Trophoblast cell (in vitro differentiated cells and primary cell): ENCODE data around the gene UNC13B.

Experiments used
- DNase-seq, 2 donors: peaks; one replicate each; pipeline ENCODE4 v3.0.0-alpha.2; 2016
- H2AFZ ChIP-seq: 2 replicates; pipeline ENCODE4 v1.6.1; 2013; ENCODE audit warnings: low read length, moderate library complexity, mild to moderate bottlenecking; ENCODE audit not compliant: insufficient read depth, poor library complexity
- H2AK5ac ChIP-seq: 2 replicates; pipeline ENCODE4 v1.6.1; 2013; ENCODE audit warnings: mild to moderate bottlenecking, low read length
- H2BK120ac ChIP-seq: 2 replicates; pipeline ENCODE4 v1.6.1; 2013; ENCODE audit warnings: low read length, mild to moderate bottlenecking, moderate library complexity; ENCODE audit not compliant: insufficient read depth, poor library complexity
- H2BK12ac ChIP-seq: 2 replicates; pipeline ENCODE4 v1.6.1; 2013; ENCODE audit warnings: mild to moderate bottlenecking, low read length, moderate library complexity
- H2BK5ac ChIP-seq: 2 replicates; pipeline ENCODE4 v1.6.1; 2013; ENCODE audit warnings: low read length, low read depth, moderate library complexity, mild to moderate bottlenecking; ENCODE audit not compliant: poor library complexity
- H3K14ac ChIP-seq: 2 replicates; pipeline ENCODE4 v1.6.1; 2013; ENCODE audit warnings: mild to moderate bottlenecking, low read length
- H3K18ac ChIP-seq: 2 replicates; pipeline ENCODE4 v1.6.1; 2013; ENCODE audit warnings: mild to moderate bottlenecking, low read length
- H3K23ac ChIP-seq: 2 replicates; pipeline ENCODE4 v1.6.1; 2013; ENCODE audit warnings: low read length
- H3K27ac ChIP-seq: 2 replicates; pipeline ENCODE4 v1.5.1; 2013; ENCODE audit warnings: low read depth, mild to moderate bottlenecking, inconsistent platforms, low read length, moderate library complexity
- H3K27me3 ChIP-seq: 2 replicates; pipeline ENCODE4 v1.6.1; 2013; ENCODE audit warnings: inconsistent platforms, mild to moderate bottlenecking, low read length, moderate library complexity; ENCODE audit not compliant: insufficient read depth
- H3K36me3 ChIP-seq, 2 experiments: 1 replicate in 1 of 2; 2 replicates in 1 of 2; pipeline ENCODE4 v1.6.1; 2013; ENCODE audit warnings: low read length in 2 of 2, mild to moderate bottlenecking in 2 of 2, moderate library complexity in 1 of 2; ENCODE audit not compliant: insufficient read depth in 2 of 2, control insufficient read depth in 1 of 2
- H3K4ac ChIP-seq: 2 replicates; pipeline ENCODE4 v1.6.1; 2013; ENCODE audit warnings: low read depth, mild to moderate bottlenecking, low read length, moderate library complexity
- H3K4me1 ChIP-seq, 2 experiments: 1 replicate in 1 of 2; 2 replicates in 1 of 2; pipeline ENCODE4 v1.6.1; 2013; ENCODE audit warnings: low read length in 2 of 2, mild to moderate bottlenecking in 2 of 2, moderate library complexity in 1 of 2; ENCODE audit not compliant: insufficient read depth in 2 of 2, control insufficient read depth in 1 of 2
- H3K4me2 ChIP-seq: 2 replicates; pipeline ENCODE4 v1.6.1; 2013; ENCODE audit warnings: inconsistent platforms, mild to moderate bottlenecking, low read length, moderate library complexity
- H3K4me3 ChIP-seq: 2 replicates; pipeline ENCODE4 v1.5.1; 2013; ENCODE audit warnings: mild to moderate bottlenecking, low read depth, low read length, inconsistent platforms
- H3K79me1 ChIP-seq: one replicate; pipeline ENCODE4 v1.6.1; 2013; ENCODE audit warnings: low read length
- H3K79me2 ChIP-seq: 2 replicates; pipeline ENCODE4 v1.6.1; 2013; ENCODE audit warnings: low read length, mild to moderate bottlenecking; ENCODE audit not compliant: control insufficient read depth, insufficient read depth, poor library complexity
- H3K9ac ChIP-seq: 2 replicates; pipeline ENCODE4 v1.6.1; 2013; ENCODE audit warnings: mild to moderate bottlenecking, low read length
- H3K9me3 ChIP-seq: 2 replicates; pipeline ENCODE4 v1.6.1; 2013; ENCODE audit warnings: low read depth, mild to moderate bottlenecking, control low read depth, inconsistent platforms, low read length; ENCODE audit not compliant: insufficient read depth
- H4K12ac ChIP-seq: 2 replicates; pipeline ENCODE4 v1.6.1; 2013; ENCODE audit warnings: low read depth, mild to moderate bottlenecking, low read length, moderate library complexity
- H4K8ac ChIP-seq: 2 replicates; pipeline ENCODE4 v1.6.1; 2013; ENCODE audit warnings: low read depth, mild to moderate bottlenecking, low read length, moderate library complexity
- H4K91ac ChIP-seq: one replicate; pipeline ENCODE4 v1.6.1; 2013; ENCODE audit warnings: low read depth, mild to moderate bottlenecking, low read length, moderate library complexity
- WGBS: extraction: QIAGEN DNeasy Blood & Tissue Kit; methylation state at CpG from one replicate; pipeline ENCODE4 v1.1.7; 2013; ENCODE audit warnings: missing lambda C conversion rate; ENCODE audit not compliant: insufficient read length, insufficient coverage; ENCODE audit errors: extremely low coverage; 5-methylcytosine and 5-hydroxymethylcytosine counted together

The UNC13B gene

GRCh38 chr9:35114840-35115628 is 46.8 kb upstream of the UNC13B start:
- peak; percentile 53 to 65 for DNase-seq
- Histone ChIP-seq H3K36me3 (no peaks in the 10 kb centered on the region), H3K79me2 (peaks cover 5% of the 10 kb centered on the region), H3K4me3 (peak overlapping the region; percentile 79), H2BK5ac (peak overlapping the region; percentile 90), H3K4me1 (peaks cover 27 to 28% of the 10 kb centered on the region in 2 experiments), H4K91ac (peak overlapping the region; percentile 92), H3K9ac (peak overlapping the region; percentile 9), H3K4me2 (peak overlapping the region; percentile 90), H2BK12ac (peak overlapping the region; percentile 85), H3K14ac (peak overlapping the region; percentile 63), H2BK120ac (peak overlapping the region; percentile 72), H3K9me3 (no peaks in the 10 kb centered on the region), H4K12ac (peak overlapping the region; percentile 39), H2AK5ac (peak overlapping the region; percentile 63), H3K4ac (peak overlapping the region; percentile 61), H3K27ac (peak overlapping the region; percentile 94), H3K27me3 (no peaks in the 10 kb centered on the region), H4K8ac (peak overlapping the region; percentile 64), H3K18ac (peak overlapping the region; percentile 67), H3K79me1 (peaks cover 22% of the 10 kb centered on the region), H3K23ac (no peak overlapping the region), H2AFZ (peak overlapping the region; percentile 46)
- no CpG with 5 or more reads among the region's 12 CpGs for WGBS

DNA sequence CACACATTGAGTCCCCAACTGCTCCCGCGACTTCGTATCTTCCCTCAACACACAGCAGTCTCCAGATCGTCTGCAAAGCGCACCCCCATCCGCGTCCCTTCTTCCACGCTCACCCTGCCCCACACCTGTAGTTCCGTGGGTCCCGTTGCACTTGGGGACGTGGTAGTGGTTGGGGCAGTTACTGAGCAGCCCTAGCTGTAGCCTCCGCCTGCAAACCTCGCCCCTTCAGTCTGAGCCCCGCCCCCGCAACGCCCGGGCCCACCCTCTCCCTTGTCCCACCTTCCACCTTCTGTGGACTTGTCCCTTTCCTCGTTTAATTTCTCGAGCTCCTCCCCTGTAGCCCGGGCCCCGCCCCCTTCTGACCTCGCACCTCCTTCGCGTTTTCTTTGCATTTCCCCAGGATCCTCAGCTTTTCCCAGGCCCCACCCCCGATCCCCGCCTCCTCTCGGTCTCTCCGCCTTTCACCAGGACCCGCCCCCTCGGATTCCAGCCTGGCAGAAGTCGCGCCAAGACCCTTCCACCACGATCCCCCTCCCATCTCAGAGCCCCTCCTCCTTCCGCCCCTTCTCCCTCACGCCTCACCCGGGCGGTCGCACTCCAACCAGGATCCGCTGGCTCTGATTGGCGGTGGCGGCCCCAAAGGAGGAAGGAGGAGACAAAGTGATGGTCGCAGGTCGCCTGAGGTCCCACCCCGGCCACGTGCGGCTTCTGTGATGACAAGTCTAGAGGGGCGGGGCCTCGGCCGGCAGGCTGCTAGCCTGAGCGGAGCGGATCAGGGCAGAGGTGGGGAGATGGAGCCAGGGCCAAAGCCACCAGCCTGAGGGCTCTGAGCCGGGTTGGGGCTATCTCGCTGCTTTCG is 45.9 kb upstream of the UNC13B start, which contains the start of gene ATOSB:
Gene ATOSB, minus strand, starts transcription at position 183 of the 859 bp plus-strand sequence. CDS start 7,588 bp downstream, outside the sequence.
- H3K14ac ChIP-seq, result peak within 1 kb of the TSS; percentile 63
- peaks cover 3% of the 10 kb centered on the region for H3K79me2 ChIP-seq
- H2AFZ ChIP-seq, result peak within 1 kb of the TSS; percentile 38
- H3K4me2 ChIP-seq, result peak within 1 kb of the TSS; percentile 90
- H4K91ac ChIP-seq, result peak within 1 kb of the TSS; percentile 92
- peak within 1 kb of the TSS; percentile 39 for H4K12ac ChIP-seq
- no peaks in the 10 kb centered on the region for H3K27me3 ChIP-seq
- H3K36me3 ChIP-seq, result no peaks in the 10 kb centered on the region
- peak within 1 kb of the TSS; percentile 90 for H2BK5ac ChIP-seq
- H3K9me3 ChIP-seq, result no peaks in the 10 kb centered on the region
- peak within 1 kb of the TSS; percentile 61 for H3K4ac ChIP-seq
- WGBS, result no CpG with 5 or more reads among the region's 54 CpGs
- H3K4me1 ChIP-seq, result peaks cover 19 to 21% of the 10 kb centered on the region in 2 experiments
- peak within 1 kb of the TSS; percentile 79 for H3K4me3 ChIP-seq
- peak within 1 kb of the TSS; percentile 9 for H3K9ac ChIP-seq
- peak within 1 kb of the TSS; percentile 67 for H3K18ac ChIP-seq
- peak within 1 kb of the TSS; percentile 64 for H4K8ac ChIP-seq
- DNase-seq, result peak; percentile 98
- H2AK5ac ChIP-seq, result peak within 1 kb of the TSS; percentile 63
- peak within 1 kb of the TSS; percentile 94 for H3K27ac ChIP-seq
- H3K23ac ChIP-seq, result no peak within 1 kb of the TSS
- H3K79me1 ChIP-seq, result peaks cover 20% of the 10 kb centered on the region
- peak within 1 kb of the TSS; percentile 72 for H2BK120ac ChIP-seq
- H2BK12ac ChIP-seq, result peak within 1 kb of the TSS; percentile 85

DNA sequence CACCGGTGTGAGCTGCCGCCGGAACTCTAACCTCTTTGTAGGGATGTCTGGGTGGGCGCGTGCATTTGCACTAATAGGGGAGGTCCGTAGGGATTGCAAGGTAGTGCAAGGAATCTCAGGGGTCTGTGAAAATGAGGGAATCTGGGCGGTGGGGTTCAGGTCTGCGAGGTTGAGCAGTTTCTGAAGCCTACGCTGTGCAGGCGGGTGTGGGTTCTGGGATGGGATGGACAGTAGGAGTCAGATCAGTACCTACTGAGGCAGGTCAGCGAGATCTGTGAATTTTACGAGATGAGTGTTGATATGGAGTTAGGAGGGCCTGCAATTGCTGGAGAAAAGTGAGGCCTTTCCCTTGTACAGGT is 45.3 kb upstream of the UNC13B start:
- H3K79me1 ChIP-seq, result peaks cover 16% of the 10 kb centered on the region
- no peak overlapping the region for H3K14ac ChIP-seq
- no peaks in the 10 kb centered on the region for H3K27me3 ChIP-seq
- no peak overlapping the region for H2BK12ac ChIP-seq
- H3K4ac ChIP-seq, result no peak overlapping the region
- H3K4me1 ChIP-seq, result peaks cover 19 to 21% of the 10 kb centered on the region in 2 experiments
- no peak overlapping the region for H3K9ac ChIP-seq
- H3K36me3 ChIP-seq, result no peaks in the 10 kb centered on the region
- no peak overlapping the region for H3K23ac ChIP-seq
- H4K91ac ChIP-seq, result no peak overlapping the region
- H3K9me3 ChIP-seq, result no peaks in the 10 kb centered on the region
- no peak overlapping the region for H3K18ac ChIP-seq
- H3K4me2 ChIP-seq, result peak overlapping the region; percentile 90
- H2BK5ac ChIP-seq, result no peak overlapping the region
- H2AK5ac ChIP-seq, result no peak overlapping the region
- no peak for DNase-seq
- H3K79me2 ChIP-seq, result no peaks in the 10 kb centered on the region
- peak overlapping the region; percentile 38 for H2AFZ ChIP-seq
- no peak overlapping the region for H3K27ac ChIP-seq
- no peak overlapping the region for H2BK120ac ChIP-seq
- H4K12ac ChIP-seq, result no peak overlapping the region
- WGBS, result no CpG with 5 or more reads among the region's 12 CpGs
- H4K8ac ChIP-seq, result no peak overlapping the region
- peak overlapping the region; percentile 49 for H3K4me3 ChIP-seq

GRCh38 chr9:35116898-35117551 is 44.8 kb upstream of the UNC13B start:
- Histone ChIP-seq H4K8ac (no peak overlapping the region), H2BK12ac (peak overlapping the region; percentile 23), H3K27me3 (no peaks in the 10 kb centered on the region), H3K18ac (no peak overlapping the region), H2AFZ (no peak overlapping the region), H3K79me1 (peaks cover 14% of the 10 kb centered on the region), H2BK5ac (no peak overlapping the region), H2AK5ac (no peak overlapping the region), H3K4ac (no peak overlapping the region), H3K4me3 (no peak overlapping the region), H3K14ac (no peak overlapping the region), H3K9ac (no peak overlapping the region), H3K4me2 (peak overlapping the region; percentile 90), H3K23ac (no peak overlapping the region), H4K12ac (no peak overlapping the region), H3K9me3 (no peaks in the 10 kb centered on the region), H2BK120ac (no peak overlapping the region), H3K27ac (no peak overlapping the region), H3K79me2 (no peaks in the 10 kb centered on the region), H3K4me1 (peaks cover 16 to 17% of the 10 kb centered on the region in 2 experiments), H4K91ac (no peak overlapping the region), H3K36me3 (no peaks in the 10 kb centered on the region)
- no CpG with 5 or more reads among the region's 30 CpGs for WGBS
- DNase-seq, result peak; percentile 94 to 98
